Activated CD8-positive, alpha-beta memory T cell treated with anti-CD3 and anti-CD28 coated beads for 36 hours (primary cell): ENCODE measurements around the gene TYMS. TPM values are rescaled to one million over a fixed set of nuclear protein-coding genes. Genes with fewer than 3 reads are reported as not detected.

ENCODE experiments used
- CTCF ChIA-PET: fragments of 350-600 bp; sonication (Branson Sonifier 250); formaldehyde crosslinking; loops from one replicate; lab custom pipeline; 2021; ENCODE audit warnings: antibody characterized with exemption; lab: Charles Lee
- POLR2A ChIA-PET: fragments of 350-600 bp; sonication (Branson Sonifier 250); formaldehyde crosslinking; loops from one replicate; lab custom pipeline; 2021; ENCODE audit warnings: antibody characterized with exemption; lab: Charles Lee
- total RNA-seq, 2 experiments: library from RNA; stranded (reverse); gene quantifications; one replicate each; pipeline ENCODE4 v1.2.3, GENCODE V29; 2021

Gene TYMS
- total RNA-seq, 2 experiments from 2014 or later, result 314 to 318 TPM

GRCh38 chr18:635171-635570 is 22.3 kb upstream of the TYMS start:
- CTCF ChIA-PET, result interaction anchor here (1.1 kb wide), 1 partner anchor 11 kb away, joined by 3 read pairs; no protein-coding TSS in a partner anchor
- POLR2A ChIA-PET, result no interaction called here

- ChIA-PET CTCF (no interaction called here), POLR2A (no interaction called here)
These were observed 16.2 kb upstream of the TYMS start for GRCh38 chr18:641224-641623.

GRCh38 chr18:644395-645004 is 13.0 kb upstream of the TYMS start:
- ChIA-PET POLR2A (interaction anchor here (0.5 kb wide), 1 partner anchor 39 kb away, joined by 4 read pairs; no protein-coding TSS in a partner anchor), CTCF (interaction anchor here (0.8 kb wide), 1 partner anchor 72 kb away, joined by 5 read pairs; no protein-coding TSS in a partner anchor)

- POLR2A ChIA-PET, result no interaction called here
- CTCF ChIA-PET, result no interaction called here
These were observed 10.1 kb upstream of the TYMS start for GRCh38 chr18:647304-647703.

GRCh38 chr18:649341-649740 is 8.1 kb upstream of the TYMS start:
- ChIA-PET CTCF (no interaction called here), POLR2A (interaction anchor here (0.6 kb wide), 1 partner anchor 30 kb away, joined by 3 read pairs; no protein-coding TSS in a partner anchor)

- POLR2A ChIA-PET, result interaction anchor here (0.7 kb wide), 1 partner anchor 16 kb away, joined by 3 read pairs; no protein-coding TSS in a partner anchor
- CTCF ChIA-PET, result no interaction called here
These were observed 7.0 kb upstream of the TYMS start for GRCh38 chr18:650428-650858.

GRCh38 chr18:652131-652530 is 5.3 kb upstream of the TYMS start:
- POLR2A ChIA-PET, result no interaction called here
- CTCF ChIA-PET, result interaction anchor here (1.5 kb wide), 1 partner anchor 187 kb away, joined by 4 read pairs; no protein-coding TSS in a partner anchor

- ChIA-PET POLR2A (interaction anchor here (0.6 kb wide), 1 partner anchor 58 kb away, joined by 3 read pairs; no protein-coding TSS in a partner anchor), CTCF (no interaction called here)
These were observed 3.9 kb upstream of the TYMS start for GRCh38 chr18:653512-653911.

GRCh38 chr18:654601-655000 is 2.9 kb upstream of the TYMS start:
- ChIA-PET POLR2A (interaction anchor here (0.6 kb wide), 1 partner anchor 15 kb away, joined by 3 read pairs; no protein-coding TSS in a partner anchor), CTCF (interaction anchor here (0.5 to 0.7 kb wide), 2 partner anchors 31 to 58 kb away, joined by 3 read pairs; partner anchors contain the start of gene ENOSF1)

- POLR2A ChIA-PET, result no interaction called here
These were observed 2.0 kb upstream of the TYMS start for GRCh38 chr18:655445-655844.

GRCh38 chr18:658001-658946 is 821 bp downstream of the TYMS start:
- POLR2A ChIA-PET, result interaction anchor here (0.6 to 2.0 kb wide), 7 partner anchors 10 to 390 kb away, joined by 3 to 9 read pairs (median 4); partner anchors contain the start of gene THOC1
- CTCF ChIA-PET, result interaction anchor here (0.6 to 1.6 kb wide), 5 partner anchors 23 to 173 kb away, joined by 3 to 5 read pairs (median 3); partner anchors contain the start of gene ENOSF1

More at GRCh38 chr18:655445-655844, 2.0 kb upstream of the TYMS start:
- CTCF ChIA-PET, result no interaction called here

- POLR2A ChIA-PET, result interaction anchor here (0.6 to 1.9 kb wide), 3 partner anchors 9 to 124 kb away, joined by 3 to 8 read pairs (median 4); no protein-coding TSS in a partner anchor
- CTCF ChIA-PET, result interaction anchor here (0.9 to 1.6 kb wide), 3 partner anchors 54 to 172 kb away, joined by 3 to 5 read pairs (median 3); partner anchors contain the start of gene ENOSF1
These were observed 1.6 kb downstream of the TYMS start for GRCh38 chr18:658947-659533.

- CTCF ChIA-PET, result interaction anchor here (1.3 kb wide), 1 partner anchor 70 kb away, joined by 3 read pairs; no protein-coding TSS in a partner anchor
- POLR2A ChIA-PET, result no interaction called here
These were observed 2.1 kb downstream of the TYMS start for GRCh38 chr18:659597-659996.

GRCh38 chr18:662197-662596 is 4.7 kb downstream of the TYMS start:
- ChIA-PET CTCF (no interaction called here), POLR2A (interaction anchor here (0.6 kb wide), 1 partner anchor 10 kb away, joined by 5 read pairs; no protein-coding TSS in a partner anchor)

GRCh38 chr18:666177-666576 is 8.7 kb downstream of the TYMS start:
- ChIA-PET POLR2A (interaction anchor here (0.5 to 0.9 kb wide), 2 partner anchors 15 to 46 kb away, joined by 3 read pairs; partner anchors contain the start of gene ENOSF1), CTCF (interaction anchor here (0.6 kb wide), 1 partner anchor 45 kb away, joined by 3 read pairs; no protein-coding TSS in a partner anchor)

- ChIA-PET POLR2A (interaction anchor here (0.5 to 0.9 kb wide), 2 partner anchors 16 to 46 kb away, joined by 3 read pairs; partner anchors contain the start of gene ENOSF1), CTCF (interaction anchor here (0.6 kb wide), 1 partner anchor 45 kb away, joined by 3 read pairs; no protein-coding TSS in a partner anchor)
These were observed 9.2 kb downstream of the TYMS start for GRCh38 chr18:666628-667027.

GRCh38 chr18:668260-668659 is 10.8 kb downstream of the TYMS start:
- CTCF ChIA-PET, result no interaction called here

GRCh38 chr18:669077-669476 is 11.6 kb downstream of the TYMS start:
- POLR2A ChIA-PET, result no interaction called here
- CTCF ChIA-PET, result no interaction called here

More at GRCh38 chr18:668260-668659, 10.8 kb downstream of the TYMS start:
- POLR2A ChIA-PET, result interaction anchor here (1.0 kb wide), 1 partner anchor 10 kb away, joined by 4 read pairs; no protein-coding TSS in a partner anchor
